ENCODE results near the gene BTN3A1. TPM values are rescaled to one million over a fixed set of nuclear protein-coding genes. Genes with fewer than 3 reads are reported as not detected.

Gene BTN3A1
- polyA plus RNA-seq, 1 donor from 2014 or later: 38.2 TPM

DNA sequence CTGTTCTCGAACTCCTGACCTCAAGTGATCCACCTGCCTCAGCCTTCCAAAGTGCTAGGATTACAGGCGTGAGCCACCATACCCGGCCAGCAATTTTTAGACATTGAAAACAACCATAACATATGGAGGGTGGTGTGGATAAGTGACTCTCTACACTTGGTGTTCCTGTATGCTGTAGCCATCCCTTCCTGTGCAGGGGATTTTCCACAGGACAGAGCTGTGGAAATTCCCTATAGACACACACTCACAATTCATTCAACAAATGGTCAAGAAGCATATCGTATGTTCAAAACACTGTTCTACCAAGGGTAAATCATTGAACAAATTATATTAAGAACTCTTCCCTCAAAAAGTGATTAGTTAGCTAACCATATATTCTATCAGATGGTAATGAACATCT, 61.9 kb downstream of the BTN3A1 start:
- peaks cover 5% of the 10 kb centered on the region for H3K36me3 ChIP-seq (ENCODE audit: insufficient read depth, low read length)
- H3K79me2 ChIP-seq (replicated peaks; ENCODE audit: insufficient read depth, low read length): peaks cover 18% of the 10 kb centered on the region

DNA sequence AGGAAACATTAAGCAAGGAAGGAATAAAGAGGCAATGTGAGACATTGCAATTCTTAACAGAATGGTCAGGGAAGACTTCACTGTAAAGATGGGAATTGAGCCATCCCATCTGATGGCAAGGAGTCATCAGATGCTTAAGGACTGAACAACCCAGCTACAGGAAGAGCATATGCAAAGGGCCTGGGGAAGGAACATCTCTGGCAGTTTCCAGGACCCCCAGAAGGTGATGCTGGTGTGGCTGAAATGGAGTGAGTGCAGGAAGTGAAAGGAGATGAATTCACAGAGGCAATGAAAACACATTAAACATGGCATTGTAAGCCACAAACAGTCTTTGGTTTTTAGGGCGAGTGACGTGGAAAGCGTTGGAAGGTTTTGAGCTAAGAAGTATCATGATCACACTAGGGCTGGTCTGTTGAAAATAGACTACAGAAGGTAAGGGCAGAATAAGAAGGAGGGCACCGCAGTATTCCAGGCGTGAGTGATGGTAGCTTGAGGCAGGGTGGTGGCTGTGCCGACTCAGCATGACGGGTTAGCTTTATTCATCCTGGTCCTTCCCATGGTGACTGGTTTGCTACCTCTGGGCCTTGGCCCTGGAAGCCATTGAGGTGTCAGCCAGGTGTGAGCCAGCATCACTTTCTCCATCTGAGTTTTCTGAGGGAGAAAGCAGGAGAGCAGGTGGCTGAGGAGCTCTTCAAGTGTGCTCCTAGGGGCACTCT, 62.5 kb downstream of the BTN3A1 start:
- H3K9me2 ChIP-seq (ENCODE audit: insufficient read depth, low read length): no peaks in the 10 kb centered on the region
- no peaks in the 10 kb centered on the region for H4K20me1 ChIP-seq (ENCODE audit: insufficient read depth)
- H3K27ac ChIP-seq (ENCODE audit: low read length): no peak overlapping the region
- no peaks in the 10 kb centered on the region for H3F3A ChIP-seq (ENCODE audit: insufficient read depth, low read length, poor library complexity, severe bottlenecking)
- H3K4me3 ChIP-seq (ENCODE audit: low read length): no peak overlapping the region
- H2AFZ ChIP-seq (ENCODE audit: low read depth, low read length): no peak overlapping the region
- H3K79me2 ChIP-seq (replicated peaks; ENCODE audit: insufficient read depth, low read length): peaks cover 12% of the 10 kb centered on the region
- no peaks in the 10 kb centered on the region for H3K9me3 ChIP-seq (ENCODE audit: low read length)
- no peaks in the 10 kb centered on the region for H3K27me3 ChIP-seq (ENCODE audit: insufficient read depth, low read depth, low read length)
- no peak overlapping the region for H3K4me2 ChIP-seq (ENCODE audit: low read length)
- peaks cover 5% of the 10 kb centered on the region for H3K36me3 ChIP-seq (ENCODE audit: insufficient read depth, low read length)
- no peak overlapping the region for H3K9ac ChIP-seq (ENCODE audit: low read length)
- TF ChIP-seq MXI1 (conservative IDR thresholded peaks at IDR 0.05; ENCODE audit: poor library complexity, severe bottlenecking) (no peak), EP300 (conservative IDR thresholded peaks at IDR 0.05; ENCODE audit: poor library complexity, severe bottlenecking) (no peak), SMC3 (conservative IDR thresholded peaks at IDR 0.05; ENCODE audit: poor library complexity) (no peak), EZH2 (IDR thresholded peaks at IDR 0.05; ENCODE audit: borderline replicate concordance, insufficient read depth, low read length, poor library complexity, severe bottlenecking) (no peak), POLR2AphosphoS5 (IDR thresholded peaks at IDR 0.05) (no peak), RAD21 (conservative IDR thresholded peaks at IDR 0.05) (no peak), TAF1 (IDR thresholded peaks at IDR 0.05; ENCODE audit: low read depth) (no peak)
- TF ChIP-seq, protein P1, sequence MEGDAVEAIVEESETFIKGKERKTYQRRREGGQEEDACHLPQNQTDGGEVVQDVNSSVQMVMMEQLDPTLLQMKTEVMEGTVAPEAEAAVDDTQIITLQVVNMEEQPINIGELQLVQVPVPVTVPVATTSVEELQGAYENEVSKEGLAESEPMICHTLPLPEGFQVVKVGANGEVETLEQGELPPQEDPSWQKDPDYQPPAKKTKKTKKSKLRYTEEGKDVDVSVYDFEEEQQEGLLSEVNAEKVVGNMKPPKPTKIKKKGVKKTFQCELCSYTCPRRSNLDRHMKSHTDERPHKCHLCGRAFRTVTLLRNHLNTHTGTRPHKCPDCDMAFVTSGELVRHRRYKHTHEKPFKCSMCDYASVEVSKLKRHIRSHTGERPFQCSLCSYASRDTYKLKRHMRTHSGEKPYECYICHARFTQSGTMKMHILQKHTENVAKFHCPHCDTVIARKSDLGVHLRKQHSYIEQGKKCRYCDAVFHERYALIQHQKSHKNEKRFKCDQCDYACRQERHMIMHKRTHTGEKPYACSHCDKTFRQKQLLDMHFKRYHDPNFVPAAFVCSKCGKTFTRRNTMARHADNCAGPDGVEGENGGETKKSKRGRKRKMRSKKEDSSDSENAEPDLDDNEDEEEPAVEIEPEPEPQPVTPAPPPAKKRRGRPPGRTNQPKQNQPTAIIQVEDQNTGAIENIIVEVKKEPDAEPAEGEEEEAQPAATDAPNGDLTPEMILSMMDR (IDR thresholded peaks at IDR 0.05; ENCODE audit: poor library complexity, severe bottlenecking): no peak
- TF ChIP-seq, protein P2, sequence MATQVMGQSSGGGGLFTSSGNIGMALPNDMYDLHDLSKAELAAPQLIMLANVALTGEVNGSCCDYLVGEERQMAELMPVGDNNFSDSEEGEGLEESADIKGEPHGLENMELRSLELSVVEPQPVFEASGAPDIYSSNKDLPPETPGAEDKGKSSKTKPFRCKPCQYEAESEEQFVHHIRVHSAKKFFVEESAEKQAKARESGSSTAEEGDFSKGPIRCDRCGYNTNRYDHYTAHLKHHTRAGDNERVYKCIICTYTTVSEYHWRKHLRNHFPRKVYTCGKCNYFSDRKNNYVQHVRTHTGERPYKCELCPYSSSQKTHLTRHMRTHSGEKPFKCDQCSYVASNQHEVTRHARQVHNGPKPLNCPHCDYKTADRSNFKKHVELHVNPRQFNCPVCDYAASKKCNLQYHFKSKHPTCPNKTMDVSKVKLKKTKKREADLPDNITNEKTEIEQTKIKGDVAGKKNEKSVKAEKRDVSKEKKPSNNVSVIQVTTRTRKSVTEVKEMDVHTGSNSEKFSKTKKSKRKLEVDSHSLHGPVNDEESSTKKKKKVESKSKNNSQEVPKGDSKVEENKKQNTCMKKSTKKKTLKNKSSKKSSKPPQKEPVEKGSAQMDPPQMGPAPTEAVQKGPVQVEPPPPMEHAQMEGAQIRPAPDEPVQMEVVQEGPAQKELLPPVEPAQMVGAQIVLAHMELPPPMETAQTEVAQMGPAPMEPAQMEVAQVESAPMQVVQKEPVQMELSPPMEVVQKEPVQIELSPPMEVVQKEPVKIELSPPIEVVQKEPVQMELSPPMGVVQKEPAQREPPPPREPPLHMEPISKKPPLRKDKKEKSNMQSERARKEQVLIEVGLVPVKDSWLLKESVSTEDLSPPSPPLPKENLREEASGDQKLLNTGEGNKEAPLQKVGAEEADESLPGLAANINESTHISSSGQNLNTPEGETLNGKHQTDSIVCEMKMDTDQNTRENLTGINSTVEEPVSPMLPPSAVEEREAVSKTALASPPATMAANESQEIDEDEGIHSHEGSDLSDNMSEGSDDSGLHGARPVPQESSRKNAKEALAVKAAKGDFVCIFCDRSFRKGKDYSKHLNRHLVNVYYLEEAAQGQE (IDR thresholded peaks at IDR 0.05; ENCODE audit: borderline replicate concordance): no peak

More for the DNA sequence above, 61.9 kb downstream of the BTN3A1 start:
- H3F3A ChIP-seq (ENCODE audit: insufficient read depth, low read length, poor library complexity, severe bottlenecking): no peaks in the 10 kb centered on the region
- no peak overlapping the region for H3K4me3 ChIP-seq (ENCODE audit: low read length)
- H3K4me2 ChIP-seq (ENCODE audit: low read length): no peak overlapping the region
- no peaks in the 10 kb centered on the region for H3K9me3 ChIP-seq (ENCODE audit: low read length)
- no peak overlapping the region for H3K27ac ChIP-seq (ENCODE audit: low read length)
- no peaks in the 10 kb centered on the region for H3K27me3 ChIP-seq (ENCODE audit: insufficient read depth, low read depth, low read length)
- no peak overlapping the region for H2AFZ ChIP-seq (ENCODE audit: low read depth, low read length)
- H4K20me1 ChIP-seq (ENCODE audit: insufficient read depth): no peaks in the 10 kb centered on the region
- H3K9me2 ChIP-seq (ENCODE audit: insufficient read depth, low read length): no peaks in the 10 kb centered on the region
- no peak for TF ChIP-seq RAD21 (conservative IDR thresholded peaks at IDR 0.05)
- no peak for TF ChIP-seq MXI1 (conservative IDR thresholded peaks at IDR 0.05; ENCODE audit: poor library complexity, severe bottlenecking)
- TF ChIP-seq, protein P2 (IDR thresholded peaks at IDR 0.05; ENCODE audit: borderline replicate concordance): no peak
- no peak for TF ChIP-seq EP300 (conservative IDR thresholded peaks at IDR 0.05; ENCODE audit: poor library complexity, severe bottlenecking)
- no peak overlapping the region for H3K9ac ChIP-seq (ENCODE audit: low read length)

Measured in neural cell (in vitro differentiated cells).